SK-N-MC (cell line): ENCODE results near the gene BAG2.

Source experiments
- EZH2 ChIP-seq: fragments of 200-600 bp; sonication (generic); IDR thresholded peaks from one replicate; pipeline ENCODE4 v1.6.1; 2017; ENCODE audit warnings: antibody characterized with exemption
- POLR2AphosphoS5 ChIP-seq: IDR thresholded peaks from 2 replicates; pipeline ENCODE4 v1.6.1; 2012; ENCODE audit warnings: mild to moderate bottlenecking, low read depth, low read length, borderline replicate concordance

GRCh38 chr6:57159127-57159526 lies 13.0 kb upstream of the BAG2 start:
- no peak for TF ChIP-seq EZH2
- TF ChIP-seq POLR2AphosphoS5 = no peak
